HG03439 (cell line): ENCODE data around the gene CELF4.

ENCODE experiments used
- ATAC-seq: cut with Tn5 transposase; IDR thresholded peaks from one replicate; pipeline ENCODE4 v1.9.1; 2021; ENCODE audit warnings: mild to moderate bottlenecking, moderate library complexity; ENCODE audit not compliant: unreplicated experiment

CELF4 gene

DNA sequence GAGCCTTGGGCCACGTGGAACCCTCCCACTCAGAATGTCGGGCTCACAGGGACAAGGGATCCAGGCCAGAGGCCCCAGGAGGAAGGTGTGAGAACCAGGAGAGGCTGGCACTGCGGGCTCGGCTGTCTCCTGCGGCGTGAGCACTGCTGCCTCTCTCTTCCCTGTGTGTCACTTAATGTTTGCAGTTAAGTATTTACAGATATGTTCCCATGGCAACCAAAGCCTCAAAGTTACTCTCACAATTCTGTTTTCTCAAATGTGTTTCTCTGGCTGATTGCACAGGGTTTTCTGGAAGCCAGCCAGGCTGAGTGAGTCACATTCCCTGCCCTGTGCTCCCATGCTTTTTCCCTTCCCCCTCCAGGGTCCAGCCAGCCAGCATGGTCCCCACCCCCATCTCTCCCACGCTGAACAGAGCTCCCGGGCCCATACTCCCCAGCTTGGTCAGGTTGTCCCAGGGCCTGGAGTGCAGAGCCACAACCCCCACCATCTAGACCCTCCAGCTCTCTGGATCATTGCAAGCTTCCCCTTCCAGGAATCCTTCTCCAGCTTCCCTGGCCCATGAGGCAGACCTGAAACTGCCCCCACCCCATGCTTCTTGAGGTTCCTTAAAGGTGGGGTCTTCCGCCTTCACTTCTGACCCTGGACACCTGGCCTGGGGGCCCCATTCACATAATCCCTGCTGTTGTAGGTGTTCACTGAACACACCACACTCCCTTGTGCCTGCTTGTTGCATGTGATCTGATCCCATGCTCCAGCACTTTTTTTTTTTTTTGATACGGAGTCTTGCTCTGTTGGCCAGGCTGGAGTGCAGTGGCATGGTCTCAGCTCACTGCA is 265.9 kb downstream of the CELF4 start:
- ATAC-seq: no peak

DNA sequence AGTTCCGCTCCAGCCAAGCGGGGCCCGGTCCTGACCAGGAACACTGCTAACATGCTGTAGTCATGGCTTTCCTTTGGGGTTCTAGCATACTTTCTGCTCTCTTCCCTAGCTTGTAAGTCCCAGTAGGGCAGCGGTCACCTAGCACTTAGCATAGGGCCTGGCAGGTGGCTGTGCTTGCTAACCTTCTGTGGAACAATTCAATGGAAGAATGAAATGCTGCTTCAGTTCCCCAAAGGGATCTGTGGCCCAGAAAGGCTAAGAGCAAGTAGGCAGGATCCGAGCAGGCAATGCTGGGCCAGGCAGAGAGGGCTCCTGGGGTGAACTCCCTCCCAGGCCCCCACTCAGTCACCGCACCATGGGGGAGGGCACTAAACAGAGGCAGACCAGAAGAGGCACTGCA is 266.8 kb downstream of the CELF4 start:
- ATAC-seq: no peak

DNA sequence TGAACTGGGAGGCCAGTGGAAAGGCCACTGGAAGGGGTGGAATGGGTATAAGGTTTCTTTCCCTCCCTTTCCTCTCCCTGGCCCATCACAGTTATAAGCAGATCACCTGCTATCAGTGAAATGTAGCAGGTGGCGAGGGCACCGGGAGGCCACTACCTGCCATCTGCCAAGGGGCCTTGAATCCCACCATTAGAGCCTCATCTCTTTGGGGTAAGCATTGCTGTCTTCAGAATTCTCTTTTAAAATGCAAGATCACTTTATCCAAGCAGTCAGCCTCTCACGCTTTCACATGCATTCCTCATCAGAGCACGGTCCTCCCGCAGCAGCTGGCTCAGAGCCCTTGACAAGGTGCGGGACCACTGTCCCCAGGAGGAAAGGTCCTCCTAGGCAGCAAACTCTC is 268.5 kb downstream of the CELF4 start:
- no peak for ATAC-seq

DNA sequence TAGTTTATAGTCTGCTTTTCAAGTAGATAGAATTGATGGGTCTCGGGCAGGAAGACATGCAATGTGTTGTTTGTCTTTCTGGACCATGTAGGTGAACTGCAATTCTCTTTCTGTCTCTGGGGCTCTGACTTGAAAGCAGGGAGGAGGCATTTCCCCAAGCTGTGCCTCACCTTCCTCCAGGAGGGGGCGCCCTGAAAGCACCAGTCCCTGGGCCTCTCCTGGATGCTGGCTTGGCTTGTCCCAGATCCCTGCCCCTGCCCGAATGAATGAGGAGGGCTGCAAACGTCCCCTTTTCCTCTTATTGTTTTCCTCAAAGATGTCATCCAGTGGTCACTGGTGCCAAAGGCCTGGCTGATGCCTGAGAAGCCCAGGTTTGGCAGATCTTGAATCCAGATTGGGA is 270.6 kb downstream of the CELF4 start:
- ATAC-seq: no peak

DNA sequence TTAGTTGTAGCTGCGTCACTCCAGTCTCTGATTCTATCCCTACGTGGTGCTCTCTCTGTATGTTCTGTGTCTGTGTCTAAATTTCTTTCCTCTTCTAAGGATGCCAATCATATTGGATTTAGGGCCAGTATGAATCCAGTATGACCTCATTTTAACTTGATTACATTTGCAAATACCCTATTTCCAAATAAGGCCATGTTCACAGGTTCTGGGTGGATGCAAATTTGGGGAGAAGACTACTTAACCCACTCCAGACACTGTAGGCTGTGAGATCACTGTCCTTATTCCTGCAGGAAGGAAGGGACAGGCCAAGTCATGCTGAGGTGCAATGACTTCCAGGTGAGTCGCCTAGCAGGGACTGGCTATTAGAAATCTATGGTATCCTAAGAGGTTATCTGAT is 272.2 kb downstream of the CELF4 start:
- no peak for ATAC-seq

DNA sequence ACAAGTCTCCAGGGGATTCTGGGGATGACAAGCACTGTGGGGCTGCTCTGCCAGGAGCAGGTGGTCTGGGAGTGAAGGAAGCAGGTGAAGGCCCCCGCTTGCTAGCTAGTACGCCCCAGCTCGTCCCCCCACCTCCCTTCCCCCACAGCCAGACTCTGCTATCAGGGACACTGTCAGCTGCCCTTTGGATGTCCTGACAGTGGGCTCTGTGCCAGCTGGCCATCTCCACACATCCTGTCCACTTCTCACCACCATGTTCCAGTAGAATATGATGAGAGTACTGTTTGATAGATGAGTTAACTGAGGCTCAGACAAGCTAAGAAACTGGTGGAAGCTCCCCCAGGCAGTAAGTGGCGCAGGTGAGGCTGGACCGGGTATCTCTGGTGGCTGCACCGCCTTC is 276.2 kb downstream of the CELF4 start:
- ATAC-seq: no peak

- ATAC-seq: no peak
These were observed 278.0 kb downstream of the CELF4 start for GRCh38 chr18:37287601-37288000.

- ATAC-seq: no peak
These were observed 278.8 kb downstream of the CELF4 start for GRCh38 chr18:37286801-37287200.

- no peak for ATAC-seq
These were observed 279.8 kb downstream of the CELF4 start for GRCh38 chr18:37285825-37286224.

DNA sequence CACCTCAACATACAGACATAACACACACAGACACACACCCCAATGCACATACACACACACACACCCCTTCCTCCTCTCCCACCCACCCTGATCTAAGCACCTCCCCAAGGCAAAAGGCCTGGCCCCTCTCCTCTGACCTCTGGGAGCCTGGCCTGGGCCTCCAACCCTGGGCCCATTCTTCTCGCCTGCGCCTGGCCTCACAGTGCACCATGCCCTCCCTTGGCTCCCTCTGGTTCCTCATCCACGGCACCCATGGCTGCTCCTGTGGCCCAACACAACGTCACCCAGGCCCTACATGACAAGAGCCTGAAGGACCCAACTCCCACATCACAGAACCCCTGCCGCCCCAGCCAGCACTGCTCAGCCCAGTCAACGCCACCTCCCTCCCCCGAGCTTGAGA is 281.3 kb downstream of the CELF4 start:
- no peak for ATAC-seq

DNA sequence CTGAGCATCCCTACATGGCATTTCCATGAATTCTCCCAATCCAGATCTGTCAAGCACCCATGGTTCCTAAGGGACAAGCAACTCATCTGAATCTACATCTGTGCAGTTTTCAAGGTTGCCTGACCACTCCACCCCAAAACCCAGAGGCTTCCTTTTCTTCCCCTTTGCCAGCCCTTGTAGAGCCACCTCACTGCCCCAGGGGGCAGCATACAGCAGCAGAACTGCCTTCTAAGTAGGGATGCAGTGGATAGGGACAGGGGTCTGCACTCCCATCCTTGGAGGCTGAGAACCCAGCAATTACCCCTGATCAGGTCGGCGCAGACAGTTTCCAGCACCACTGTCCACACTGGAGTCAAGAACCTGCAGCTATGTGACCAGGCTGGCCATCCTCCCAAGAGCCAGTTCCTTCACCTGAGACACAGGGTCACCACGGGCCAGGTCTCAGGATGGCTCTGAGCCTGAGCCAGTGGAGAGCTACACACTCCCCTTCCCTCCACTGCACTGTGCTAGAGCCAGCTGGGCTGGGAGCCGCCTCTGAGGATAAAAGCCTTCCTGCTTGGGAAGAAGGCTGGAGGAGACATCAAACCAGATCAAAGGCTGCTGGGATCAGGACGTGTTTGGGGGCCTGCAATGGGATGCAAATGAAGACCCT is 283.1 kb downstream of the CELF4 start:
- ATAC-seq: no peak

- no peak for ATAC-seq
These were observed 284.8 kb downstream of the CELF4 start for GRCh38 chr18:37280701-37281393.

DNA sequence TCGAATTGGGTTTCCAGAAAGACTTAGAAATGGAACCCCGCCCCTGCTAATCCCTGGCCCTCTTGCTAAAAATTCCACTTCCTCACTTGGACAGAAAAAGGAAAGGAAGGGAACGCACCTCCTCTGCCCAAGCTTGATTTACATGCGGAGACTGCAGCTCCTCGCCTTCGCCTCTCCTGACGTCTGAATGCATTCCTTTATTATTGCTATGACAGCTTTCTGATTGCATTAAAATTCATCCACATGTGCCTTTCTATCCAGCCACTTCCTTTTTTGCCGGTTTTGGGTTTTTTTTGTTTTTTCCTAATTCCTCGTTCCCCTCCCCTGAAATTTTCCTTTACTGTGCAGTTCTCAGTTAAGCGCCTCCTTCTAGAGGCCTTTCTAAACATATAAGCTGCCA is 287.8 kb downstream of the CELF4 start:
- no peak for ATAC-seq

DNA sequence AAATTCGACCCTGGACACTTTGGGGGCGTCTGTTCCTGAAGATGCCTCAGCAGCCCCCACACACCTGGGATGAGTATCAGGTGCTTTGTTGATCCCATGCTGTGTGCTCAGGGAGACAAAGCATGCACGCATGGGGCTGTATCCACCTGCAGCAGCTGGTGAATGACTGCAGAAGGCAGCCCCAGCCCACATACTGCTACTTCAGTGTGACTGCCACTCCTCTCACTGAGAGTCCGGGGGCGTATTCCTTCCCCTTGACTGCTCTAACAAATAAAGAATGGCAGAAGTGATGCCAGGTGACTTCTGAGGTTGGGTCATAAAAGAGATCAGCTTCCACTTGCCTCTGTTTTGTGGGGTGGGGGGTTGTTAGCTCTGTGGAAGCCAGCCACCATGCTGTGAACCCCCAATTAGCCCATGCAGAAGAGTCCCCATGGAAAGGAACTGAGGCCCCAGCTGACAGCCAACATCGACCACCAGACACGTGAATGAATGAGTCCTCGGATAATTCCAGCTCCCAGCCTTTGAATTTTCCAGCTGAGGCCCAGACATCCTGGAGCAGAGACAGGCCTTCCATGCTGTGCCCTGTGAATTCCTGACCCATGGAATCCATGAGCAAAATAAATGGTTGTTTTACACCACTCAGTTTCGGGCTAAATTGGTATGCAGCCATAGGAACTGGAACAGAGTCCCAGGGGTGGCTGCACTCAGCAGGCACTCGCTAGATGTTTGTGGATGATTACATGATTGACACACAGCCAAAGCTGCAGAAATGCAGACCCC is 289.3 kb downstream of the CELF4 start:
- no peak for ATAC-seq

DNA sequence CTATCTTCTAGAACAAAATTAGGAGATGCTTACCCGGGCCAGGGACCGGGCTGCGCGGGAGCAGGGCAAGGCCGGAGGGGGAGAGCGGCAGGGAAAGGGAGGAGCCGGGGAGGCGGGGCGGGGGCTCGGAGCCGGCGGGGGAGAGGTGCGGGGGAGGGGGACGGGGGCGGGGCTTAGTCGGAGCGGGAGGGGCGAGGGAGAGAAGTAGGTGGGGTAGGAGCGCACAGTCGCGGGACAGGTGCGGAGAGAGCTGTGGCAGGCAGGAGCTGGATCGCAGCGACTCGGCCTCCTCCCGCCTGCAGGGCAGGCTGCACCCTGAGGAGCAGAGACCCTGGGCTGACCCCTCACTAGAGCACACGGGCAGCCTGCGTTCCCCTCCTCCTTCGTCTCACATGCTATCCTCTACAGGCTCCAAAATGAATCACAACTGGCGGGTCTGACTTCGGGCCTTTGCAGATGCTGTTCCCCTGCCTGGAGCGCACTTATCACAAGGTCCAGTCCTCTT is 290.3 kb downstream of the CELF4 start:
- no peak for ATAC-seq

DNA sequence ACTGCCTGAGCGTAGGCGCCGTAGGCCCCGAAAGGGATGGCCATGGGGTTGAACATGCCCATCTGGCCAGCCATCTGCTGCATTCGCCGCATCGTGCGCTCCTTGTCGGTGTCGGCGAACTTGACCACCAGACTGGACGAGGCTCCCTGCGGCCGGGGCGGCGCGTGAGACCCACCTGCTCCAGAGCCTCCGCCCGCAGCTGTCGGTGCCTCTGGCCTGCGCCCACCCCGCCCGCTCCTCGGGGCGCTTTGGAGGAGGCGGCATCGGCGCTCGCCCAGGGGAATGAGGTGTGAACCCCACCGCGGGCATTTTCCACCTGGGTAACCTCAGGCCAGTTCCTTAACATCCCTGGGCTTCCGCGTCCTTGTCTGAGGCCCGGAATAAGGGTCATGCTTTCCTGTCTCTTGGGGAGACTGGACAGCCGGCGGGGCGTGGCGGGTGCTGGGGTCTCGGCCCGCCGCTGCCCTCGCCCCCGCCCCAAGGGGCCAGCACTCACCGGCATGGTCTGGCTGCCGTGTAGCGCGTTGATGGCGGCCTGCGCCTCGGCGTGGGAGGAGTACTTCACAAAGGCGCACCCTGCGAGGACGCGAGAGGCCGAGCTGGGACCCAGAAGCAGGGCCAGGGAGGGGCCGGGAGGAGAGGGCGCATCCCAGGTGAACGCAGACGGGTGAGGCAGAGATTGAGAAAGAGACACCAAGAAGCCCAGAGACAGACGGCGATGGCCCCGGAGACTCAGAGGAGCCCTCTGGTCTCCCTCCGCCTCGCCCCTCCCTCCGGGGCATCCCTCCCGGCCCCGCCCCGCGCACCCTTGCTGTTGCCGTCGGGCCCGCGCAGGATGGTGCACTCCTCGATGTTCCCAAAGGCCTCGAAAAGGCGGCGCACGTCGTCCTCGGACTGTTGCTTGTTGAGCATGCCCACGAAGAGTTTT is 291.0 kb downstream of the CELF4 start:
- ATAC-seq: no peak

DNA sequence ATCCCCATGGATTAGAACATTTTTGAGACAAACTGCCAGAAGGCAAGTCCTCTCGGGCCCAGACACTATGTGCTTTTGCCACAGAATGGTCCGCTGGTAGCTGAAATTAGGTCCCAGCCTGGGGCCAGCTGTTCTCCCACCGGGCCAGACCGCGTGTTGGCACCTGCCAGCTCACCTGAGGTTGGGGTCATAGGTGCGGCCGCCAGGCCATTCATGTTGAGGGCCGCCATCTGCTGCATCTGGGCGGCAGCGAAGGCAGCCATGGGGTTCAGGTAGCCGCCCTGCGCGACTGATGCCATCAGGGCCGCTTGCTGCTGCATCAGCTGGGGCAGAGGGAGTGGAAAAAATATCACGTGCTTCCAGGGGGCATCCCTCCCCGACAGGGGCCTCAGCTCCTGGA is 292.8 kb downstream of the CELF4 start:
- no peak for ATAC-seq

DNA sequence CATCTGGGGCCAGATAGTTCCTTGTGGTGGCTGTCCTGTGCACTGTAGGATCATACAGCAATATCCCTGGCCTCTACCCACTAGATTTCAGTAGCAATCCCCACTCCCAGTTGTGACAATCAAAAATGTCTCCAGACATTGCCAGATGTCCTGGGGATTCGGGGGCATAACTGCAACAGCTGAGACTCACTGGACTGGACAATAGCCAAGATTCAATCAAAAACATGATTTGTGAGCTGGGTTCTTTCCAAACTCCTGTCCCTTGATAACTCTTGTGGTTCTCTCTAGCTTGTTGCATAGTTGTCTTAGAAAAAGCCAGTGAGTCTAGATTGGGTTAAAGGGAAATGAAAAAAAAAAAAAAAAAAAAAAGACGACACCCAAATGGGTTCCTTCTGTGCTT is 293.4 kb downstream of the CELF4 start:
- ATAC-seq: no peak

- ATAC-seq: no peak
These were observed 294.9 kb downstream of the CELF4 start for GRCh38 chr18:37270666-37271052.
